ENCODE measurements around the gene SYK.

Gene SYK

DNA sequence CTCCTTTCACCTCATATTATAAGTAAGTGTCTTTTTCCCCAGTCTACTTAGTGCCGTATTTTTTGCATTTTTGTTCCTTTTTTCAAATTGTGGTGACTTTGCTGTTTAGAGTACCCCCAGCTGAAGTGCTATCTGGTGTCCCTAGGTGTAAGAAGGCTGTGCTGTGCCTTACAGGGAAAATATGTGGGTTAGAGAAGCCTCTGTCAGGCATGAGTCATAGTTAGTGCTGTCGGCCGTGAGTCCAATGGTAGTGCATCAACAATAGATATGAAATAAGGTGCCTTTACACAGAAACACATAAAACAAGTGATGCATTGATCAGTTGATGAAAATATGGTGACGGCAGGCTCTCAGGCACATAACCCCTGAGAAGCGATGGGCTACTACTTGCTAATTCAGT is 20.1 kb downstream of the SYK start:
- Histone ChIP-seq H3K27ac (peak overlapping the region; percentile 90), H3K36me3 (peaks cover 11% of the 10 kb centered on the region), H3K9me3 (no peaks in the 10 kb centered on the region), H3K27me3 (no peaks in the 10 kb centered on the region), H3K4me1 (ENCODE audit: control insufficient read depth in 1 of 2, insufficient read depth in 1 of 2, low read depth in 1 of 2, low read length in 1 of 2) (peaks cover 17 to 37% of the 10 kb centered on the region in 2 experiments), H3K4me3 (ENCODE audit: low read depth in 1 of 2, low read length in 1 of 2) (no peak overlapping the region)
- TF ChIP-seq CTCF (IDR thresholded peaks at IDR 0.05), result no peak

DNA sequence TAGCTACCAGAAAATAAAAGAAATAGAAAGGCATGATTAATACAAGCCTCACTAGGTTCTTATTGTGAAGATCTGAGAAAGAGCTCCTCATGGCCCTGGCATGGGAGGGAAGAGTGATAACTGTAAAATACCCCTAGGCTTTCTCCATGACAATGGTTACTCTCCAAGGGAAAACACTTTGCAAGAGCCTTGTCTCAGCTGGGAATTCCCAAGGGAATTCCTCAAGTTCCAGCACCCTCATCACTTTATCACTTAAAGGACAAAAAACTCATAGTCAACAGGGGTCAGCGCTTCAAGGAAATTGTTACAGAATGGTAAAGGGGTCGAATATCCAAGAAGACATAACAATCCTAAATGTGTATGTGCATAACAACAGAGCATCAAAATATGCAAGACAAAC is 21.2 kb downstream of the SYK start:
- H3K27me3 ChIP-seq, result no peaks in the 10 kb centered on the region
- peaks cover 11% of the 10 kb centered on the region for H3K36me3 ChIP-seq
- no peaks in the 10 kb centered on the region for H3K9me3 ChIP-seq
- peaks cover 27 to 46% of the 10 kb centered on the region in 2 experiments for H3K4me1 ChIP-seq (ENCODE audit: control insufficient read depth in 1 of 2, insufficient read depth in 1 of 2, low read depth in 1 of 2, low read length in 1 of 2)
- peak overlapping the region; percentile 43 for H3K27ac ChIP-seq
- no peak for TF ChIP-seq CTCF (IDR thresholded peaks at IDR 0.05)
- H3K4me3 ChIP-seq (ENCODE audit: low read depth in 1 of 2, low read length in 1 of 2), result no peak overlapping the region

DNA sequence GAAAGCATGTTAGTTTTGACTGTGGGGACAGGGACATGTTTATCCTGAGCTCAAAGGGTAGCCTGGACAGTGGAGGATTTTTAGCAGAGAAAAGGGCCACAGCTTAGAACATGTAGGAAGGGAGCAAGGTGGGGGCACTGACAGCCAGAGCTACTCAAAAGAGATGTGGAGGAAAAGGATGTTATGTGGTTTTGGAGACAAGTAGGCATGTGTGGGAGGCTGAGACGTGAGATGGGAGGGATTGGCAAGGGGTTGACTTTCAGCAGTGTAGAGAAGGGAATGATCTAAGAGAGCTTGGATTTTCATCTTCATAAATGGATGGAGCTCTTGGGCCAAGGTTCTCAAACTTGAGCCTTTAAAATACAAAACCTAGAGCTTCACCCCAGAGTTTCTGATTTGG is 24.0 kb downstream of the SYK start:
- no peaks in the 10 kb centered on the region for H3K27me3 ChIP-seq
- no peaks in the 10 kb centered on the region for H3K9me3 ChIP-seq
- H3K4me1 ChIP-seq (ENCODE audit: control insufficient read depth in 1 of 2, insufficient read depth in 1 of 2, low read depth in 1 of 2, low read length in 1 of 2), result peaks cover 36 to 39% of the 10 kb centered on the region in 2 experiments
- no peak overlapping the region for H3K4me3 ChIP-seq (ENCODE audit: low read depth in 1 of 2, low read length in 1 of 2)
- peak overlapping the region; percentile 89 for H3K27ac ChIP-seq
- peaks cover 20% of the 10 kb centered on the region for H3K36me3 ChIP-seq
- TF ChIP-seq CTCF (IDR thresholded peaks at IDR 0.05), result no peak

- peak overlapping the region; percentile 89 for H3K27ac ChIP-seq
- H3K36me3 ChIP-seq, result peaks cover 20% of the 10 kb centered on the region
- H3K4me3 ChIP-seq (ENCODE audit: low read depth in 1 of 2, low read length in 1 of 2), result peak overlapping the region; percentile 57 to 60
- H3K4me1 ChIP-seq (ENCODE audit: control insufficient read depth in 1 of 2, insufficient read depth in 1 of 2, low read depth in 1 of 2, low read length in 1 of 2), result peaks cover 36 to 39% of the 10 kb centered on the region in 2 experiments
- no peaks in the 10 kb centered on the region for H3K27me3 ChIP-seq
- TF ChIP-seq CTCF (IDR thresholded peaks at IDR 0.05), result no peak
- H3K9me3 ChIP-seq, result no peaks in the 10 kb centered on the region
Observed at GRCh38 chr9:90826326-90827020, 24.9 kb downstream of the SYK start.

DNA sequence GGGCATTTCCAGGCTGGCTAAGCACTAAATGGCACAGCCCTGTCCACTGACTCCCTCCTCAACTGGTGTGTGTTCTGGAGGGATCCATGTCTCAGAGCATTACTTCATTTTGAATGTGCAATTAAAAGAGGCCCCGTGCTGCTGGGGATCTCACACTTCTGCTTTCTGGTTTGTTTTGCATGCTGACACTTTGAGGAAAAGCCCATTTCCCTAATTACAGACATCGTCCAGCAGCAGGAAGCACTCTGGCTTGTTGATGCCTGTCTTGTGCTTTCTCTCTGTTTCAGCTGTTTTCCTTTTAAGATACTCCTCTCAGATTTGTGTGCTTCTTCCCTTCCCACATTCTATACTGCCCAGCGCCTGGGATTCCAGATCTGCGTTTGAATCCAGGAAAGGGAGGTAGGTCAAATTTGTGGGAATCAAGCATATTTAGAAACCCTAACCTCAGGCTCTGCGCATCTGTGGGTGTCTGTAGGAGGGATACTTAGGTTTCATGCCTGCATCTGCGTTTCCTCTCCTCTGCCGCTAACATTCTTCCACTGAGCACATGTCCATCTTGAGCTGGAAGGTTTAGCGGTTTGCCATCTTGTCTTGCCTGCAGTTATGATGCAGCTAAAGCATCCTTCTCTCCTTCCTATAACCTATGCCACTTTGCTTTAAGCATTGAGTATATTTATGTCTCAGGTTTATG is 25.7 kb downstream of the SYK start:
- Histone ChIP-seq H3K4me1 (ENCODE audit: control insufficient read depth in 1 of 2, insufficient read depth in 1 of 2, low read depth in 1 of 2, low read length in 1 of 2) (peaks cover 36 to 39% of the 10 kb centered on the region in 2 experiments), H3K36me3 (peaks cover 20% of the 10 kb centered on the region), H3K27ac (peak overlapping the region; percentile 89), H3K9me3 (no peaks in the 10 kb centered on the region), H3K4me3 (ENCODE audit: low read depth in 1 of 2, low read length in 1 of 2) (peak overlapping the region; percentile 57 to 60), H3K27me3 (no peaks in the 10 kb centered on the region)
- no peak for TF ChIP-seq CTCF (IDR thresholded peaks at IDR 0.05)
